Measurements from ENCODE around the gene GALK1.

GRCh38 chr17:75759457-75759856 lies 5.5 kb downstream of the GALK1 start:
- TF ChIP-seq, protein P1, sequence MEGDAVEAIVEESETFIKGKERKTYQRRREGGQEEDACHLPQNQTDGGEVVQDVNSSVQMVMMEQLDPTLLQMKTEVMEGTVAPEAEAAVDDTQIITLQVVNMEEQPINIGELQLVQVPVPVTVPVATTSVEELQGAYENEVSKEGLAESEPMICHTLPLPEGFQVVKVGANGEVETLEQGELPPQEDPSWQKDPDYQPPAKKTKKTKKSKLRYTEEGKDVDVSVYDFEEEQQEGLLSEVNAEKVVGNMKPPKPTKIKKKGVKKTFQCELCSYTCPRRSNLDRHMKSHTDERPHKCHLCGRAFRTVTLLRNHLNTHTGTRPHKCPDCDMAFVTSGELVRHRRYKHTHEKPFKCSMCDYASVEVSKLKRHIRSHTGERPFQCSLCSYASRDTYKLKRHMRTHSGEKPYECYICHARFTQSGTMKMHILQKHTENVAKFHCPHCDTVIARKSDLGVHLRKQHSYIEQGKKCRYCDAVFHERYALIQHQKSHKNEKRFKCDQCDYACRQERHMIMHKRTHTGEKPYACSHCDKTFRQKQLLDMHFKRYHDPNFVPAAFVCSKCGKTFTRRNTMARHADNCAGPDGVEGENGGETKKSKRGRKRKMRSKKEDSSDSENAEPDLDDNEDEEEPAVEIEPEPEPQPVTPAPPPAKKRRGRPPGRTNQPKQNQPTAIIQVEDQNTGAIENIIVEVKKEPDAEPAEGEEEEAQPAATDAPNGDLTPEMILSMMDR (IDR thresholded peaks at IDR 0.05), result no peak
- no peak for TF ChIP-seq POLR2A (IDR thresholded peaks at IDR 0.05; ENCODE audit: low read length)
- TF ChIP-seq CHD2 (IDR thresholded peaks at IDR 0.05; ENCODE audit: low read length, partially characterized antibody), result no peak
- TF ChIP-seq NR3C1 (IDR thresholded peaks at IDR 0.05), result no peak
- no peak for TF ChIP-seq HOXB13 (CRISPR knock-in tag; IDR thresholded peaks at IDR 0.05; ENCODE audit: low read depth)
- TF ChIP-seq RCOR1 (IDR thresholded peaks at IDR 0.05; ENCODE audit: low read depth, low read length), result no peak
- no peak for TF ChIP-seq RFX5 (IDR thresholded peaks at IDR 0.05)
- TF ChIP-seq, protein P2, sequence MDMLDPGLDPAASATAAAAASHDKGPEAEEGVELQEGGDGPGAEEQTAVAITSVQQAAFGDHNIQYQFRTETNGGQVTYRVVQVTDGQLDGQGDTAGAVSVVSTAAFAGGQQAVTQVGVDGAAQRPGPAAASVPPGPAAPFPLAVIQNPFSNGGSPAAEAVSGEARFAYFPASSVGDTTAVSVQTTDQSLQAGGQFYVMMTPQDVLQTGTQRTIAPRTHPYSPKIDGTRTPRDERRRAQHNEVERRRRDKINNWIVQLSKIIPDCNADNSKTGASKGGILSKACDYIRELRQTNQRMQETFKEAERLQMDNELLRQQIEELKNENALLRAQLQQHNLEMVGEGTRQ (IDR thresholded peaks at IDR 0.05), result no peak
- TF ChIP-seq EP300 (IDR thresholded peaks at IDR 0.05), result no peak
- TF ChIP-seq RARB (CRISPR knock-in tag; IDR thresholded peaks at IDR 0.05), result no peak
